Heart right ventricle (tissue), 16 donors: ENCODE data around the gene IL1RAPL2. TPM values are rescaled to one million over a fixed set of nuclear protein-coding genes. Genes with fewer than 3 reads are reported as not detected.

Experiments used
- ATAC-seq, 8 donors: fragments of 200-7000 bp; cut with Tn5 transposase; one replicate each; pipeline ENCODE4 v1.9.1; 2020; ENCODE audit warnings: mild to moderate bottlenecking in 8 of 8, moderate library complexity in 8 of 8, moderate number of reproducible peaks in 1 of 8
- DNase-seq, 2 donors: peaks; one replicate each; pipeline ENCODE4 v3.0.0-alpha.2; 2020
- H3K27ac ChIP-seq, 10 donors: fragments of 200-600 bp; sonication (generic) in 2 of 10; one replicate each; pipeline versions ENCODE4 v1.5.0 to v1.8.0; 2020 to 2022; ENCODE audit warnings: mild to moderate bottlenecking in 3 of 10
- H3K27me3 ChIP-seq, 7 donors: fragments of 200-600 bp; one replicate each; pipeline ENCODE4 v1.8.0; 2021 to 2022; ENCODE audit warnings: mild to moderate bottlenecking in 2 of 7
- H3K36me3 ChIP-seq, 9 donors: fragments of 200-600 bp; sonication (generic) in 1 of 9; one replicate each; pipeline versions ENCODE4 v1.5.0 to v1.8.0; 2020 to 2022; ENCODE audit warnings: mild to moderate bottlenecking in 2 of 9
- H3K4me1 ChIP-seq, 9 donors: fragments of 200-600 bp; sonication (generic) in 1 of 9; one replicate each; pipeline versions ENCODE4 v1.5.0 to v1.8.0; 2020 to 2022; ENCODE audit warnings: mild to moderate bottlenecking in 4 of 9
- H3K4me3 ChIP-seq, 10 donors: fragments of 200-600 bp; sonication (generic) in 2 of 10; one replicate each; pipeline versions ENCODE4 v1.5.0 to v1.8.0; 2020 to 2022; ENCODE audit warnings: mild to moderate bottlenecking in 7 of 10, moderate library complexity in 2 of 10
- H3K9me3 ChIP-seq, 11 donors: fragments of 200-600 bp in 10 of 11; sonication (generic) in 2 of 11; one replicate each; pipeline versions ENCODE4 v1.5.0 to v1.8.0; 2013 to 2022; ENCODE audit warnings: mild to moderate bottlenecking in 2 of 11, control low read depth in 1 of 11, moderate library complexity in 1 of 11
- CTCF ChIP-seq, 9 donors: fragments of 200-600 bp; sonication (generic) in 2 of 9; IDR thresholded peaks; one replicate each; pipeline versions ENCODE4 v1.5.0 to v1.8.0; 2021 to 2022; ENCODE audit warnings: antibody characterized with exemption in 9 of 9, mild to moderate bottlenecking in 5 of 9, moderate library complexity in 1 of 9
- WGBS, 2 donors: extraction: QIAGEN DNeasy Blood & Tissue Kit; methylation state at CpG; one replicate each; pipeline ENCODE4 v1.1.7; 2013; ENCODE audit warnings: inconsistent platforms in 1 of 2; 5-methylcytosine and 5-hydroxymethylcytosine counted together
- intact Hi-C, 10 donors: fragments of 100-400 bp; cut with DNase I; formaldehyde crosslinking; loops; one replicate each; pipeline versions ENCODE4 v1.11.1 to v1.14.2; 2022
- polyA plus RNA-seq, 2 donors: library from polyadenylated mRNA; stranded (reverse); fragments of 200-250 nt; gene quantifications; one replicate each; pipeline ENCODE4 v1.2.3, GENCODE V29; 2013
- total RNA-seq, 10 donors: library from RNA; stranded (reverse); fragmentation: NEBNext Ultra II Directional in 3 of 10; extraction: Animal tissue kit (Norgen Biotek cat#: 25700) in 3 of 10; gene quantifications; one replicate each; pipeline versions ENCODE4 v1.2.1 to v1.2.4, GENCODE V29; 2021 to 2023
- donor health status: Arrhythmogenic right ventricular cardiomyopathy.
- donor health status: ischemic (EF 13 %, LVEDD 7.1; RV severe dilation, severe dysfunction).
- donor health status: healthy with polysubstance abuse.
- donor health status: DM: no; HTN: yes; CAD: no.
- donor health status: DM: no; HTN: no; CAD: no.
- donor health status: ischemic (EF 25% LVEDD 6.9; RV normal size, moderate dysfunction).
- donor health status: ischemic (EF 25% LVEDD 5.7; RV mildly dilated, moderate dysfunction).
- donor health status: healthy.
- donor health status: DM: yes; HTN: yes; CAD: no.
- donor health status: Ischemic cardiomyopathy.
- donor health status: ischemic (EF 35%, LVEDD 5.7; RV mildly dilated, moderate dysfunction).
- donor health status: nonischemic (EF 11% LVEDD 7.7; RV severe dilation, severe dysfunction).
- donor health status: DM: yes; HTN: yes; CAD: no.
- donor health status: PGD.
- donor health status: ischemic (EF 29% LVEDD 5.4; RV normal size, mild dysfunction).
- donor health status: nonischemic (EF 23%, LVEDD 6.1; RV moderate dilation, normal function).

IL1RAPL2 gene
- total and polyA plus RNA-seq, 12 donors, result 0.01 TPM; not detected in 11

GRCh38 chrX:105711805-105712204 lies 1145.8 kb downstream of the IL1RAPL2 start:
- Histone ChIP-seq H3K36me3 (no peaks in the 10 kb centered on the region), H3K4me3 (no peak overlapping the region), H3K9me3 (no peaks in the 10 kb centered on the region), H3K27me3 (peaks cover 0 to 25% (median 0%) of the 10 kb centered on the region in 7 donors), H3K4me1 (no peaks in the 10 kb centered on the region), H3K27ac (no peak overlapping the region)
- TF ChIP-seq CTCF (IDR thresholded peaks at IDR 0.05), result no peak
- intact Hi-C loops, result no loop called here
- DNase-seq (no peak), ATAC-seq (no peak)

- TF ChIP-seq CTCF (IDR thresholded peaks at IDR 0.05), result no peak
- H3K4me1 ChIP-seq, result no peaks in the 10 kb centered on the region
- no peak overlapping the region for H3K4me3 ChIP-seq
- no peaks in the 10 kb centered on the region for H3K36me3 ChIP-seq
- intact Hi-C loops, result no loop called here
- H3K27me3 ChIP-seq, result peaks cover 0 to 19% (median 0%) of the 10 kb centered on the region in 7 donors
- no peak for ATAC-seq
- H3K27ac ChIP-seq, result no peak overlapping the region
- H3K9me3 ChIP-seq, result no peaks in the 10 kb centered on the region
- no peak for DNase-seq
Measured at GRCh38 chrX:105715746-105716145, 1149.7 kb downstream of the IL1RAPL2 start.

GRCh38 chrX:105723966-105724735 lies 1158.2 kb downstream of the IL1RAPL2 start:
- H3K9me3 ChIP-seq, result no peaks in the 10 kb centered on the region
- ATAC-seq (no peak), DNase-seq (no peak)
- H3K27me3 ChIP-seq, result peaks cover 0 to 9% (median 0%) of the 10 kb centered on the region in 7 donors
- no peaks in the 10 kb centered on the region for H3K4me1 ChIP-seq
- H3K36me3 ChIP-seq, result no peaks in the 10 kb centered on the region
- no peak for TF ChIP-seq CTCF (IDR thresholded peaks at IDR 0.05)
- H3K4me3 ChIP-seq, result no peak overlapping the region
- no peak overlapping the region for H3K27ac ChIP-seq
- intact Hi-C loops, result no loop called here
- WGBS, 2 donors, result 4 to 6% methylated on average over 1 of the region's 1 CpG

- no peaks in the 10 kb centered on the region for H3K4me1 ChIP-seq
- 91 to 100% methylated on average over 1 of the region's 1 CpG for WGBS, 2 donors
Measured at GRCh38 chrX:105725228-105725627, 1159.2 kb downstream of the IL1RAPL2 start.

More at GRCh38 chrX:105725228-105725627, 1159.2 kb downstream of the IL1RAPL2 start:
- TF ChIP-seq CTCF (IDR thresholded peaks at IDR 0.05), result no peak
- Histone ChIP-seq H3K27ac (no peak overlapping the region), H3K9me3 (no peaks in the 10 kb centered on the region), H3K27me3 (peaks cover 0 to 9% (median 0%) of the 10 kb centered on the region in 7 donors), H3K36me3 (no peaks in the 10 kb centered on the region), H3K4me3 (no peak overlapping the region)
- DNase-seq (no peak), ATAC-seq (no peak)
- intact Hi-C loops, result no loop called here
